ENCODE results near the gene MUCL3. TPM values are rescaled to one million over a fixed set of nuclear protein-coding genes. Genes with fewer than 3 reads are reported as not detected.

MUCL3 gene
- total and polyA plus RNA-seq, 2 donors (not counting 1 experiment from before 2014, with no cell fraction given) = not detected

GRCh38 chr6:30960907-30961673 is 20.3 kb downstream of the MUCL3 start:
- DNase-seq (no peak), ATAC-seq (ENCODE audit: low read depth) (no peak)
- TF ChIP-seq EZH2 (IDR thresholded peaks at IDR 0.05; ENCODE audit: borderline replicate concordance, insufficient read depth, low read depth, low read length, poor library complexity, severe bottlenecking) = no peak
- TF ChIP-seq, protein P1, sequence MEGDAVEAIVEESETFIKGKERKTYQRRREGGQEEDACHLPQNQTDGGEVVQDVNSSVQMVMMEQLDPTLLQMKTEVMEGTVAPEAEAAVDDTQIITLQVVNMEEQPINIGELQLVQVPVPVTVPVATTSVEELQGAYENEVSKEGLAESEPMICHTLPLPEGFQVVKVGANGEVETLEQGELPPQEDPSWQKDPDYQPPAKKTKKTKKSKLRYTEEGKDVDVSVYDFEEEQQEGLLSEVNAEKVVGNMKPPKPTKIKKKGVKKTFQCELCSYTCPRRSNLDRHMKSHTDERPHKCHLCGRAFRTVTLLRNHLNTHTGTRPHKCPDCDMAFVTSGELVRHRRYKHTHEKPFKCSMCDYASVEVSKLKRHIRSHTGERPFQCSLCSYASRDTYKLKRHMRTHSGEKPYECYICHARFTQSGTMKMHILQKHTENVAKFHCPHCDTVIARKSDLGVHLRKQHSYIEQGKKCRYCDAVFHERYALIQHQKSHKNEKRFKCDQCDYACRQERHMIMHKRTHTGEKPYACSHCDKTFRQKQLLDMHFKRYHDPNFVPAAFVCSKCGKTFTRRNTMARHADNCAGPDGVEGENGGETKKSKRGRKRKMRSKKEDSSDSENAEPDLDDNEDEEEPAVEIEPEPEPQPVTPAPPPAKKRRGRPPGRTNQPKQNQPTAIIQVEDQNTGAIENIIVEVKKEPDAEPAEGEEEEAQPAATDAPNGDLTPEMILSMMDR (IDR thresholded peaks at IDR 0.05) = no peak
- H3K4me3 Mint-ChIP-seq = no peak overlapping the region
- Histone ChIP-seq H4K20me1 (ENCODE audit: control insufficient read depth, insufficient read depth, low read length, poor library complexity, severe bottlenecking) (no peaks in the 10 kb centered on the region), H3K36me3 (replicated peaks in 1 of 2; ENCODE audit: control extremely low read depth in 1 of 2, control insufficient read depth in 1 of 2, extremely low read depth in 1 of 2, insufficient read depth in 2 of 2, low read length in 1 of 2) (no peaks in the 10 kb centered on the region), H3K79me2 (ENCODE audit: control insufficient read depth, insufficient read depth, low read length) (no peaks in the 10 kb centered on the region), H3K4me1 (ENCODE audit: control insufficient read depth in 2 of 2, insufficient read depth in 2 of 2, low read length in 2 of 2) (peaks cover 4 to 6% of the 10 kb centered on the region in 2 donors), H3K9ac (ENCODE audit: low read length) (no peak overlapping the region), H3K4me3 (ENCODE audit: control extremely low read depth in 1 of 5, extremely low read depth in 1 of 5, insufficient read depth in 1 of 5, low read depth in 2 of 5, low read length in 4 of 5) (no peak overlapping the region), H3K9me3 (ENCODE audit: control extremely low read depth in 1 of 3, control insufficient read depth in 2 of 3, insufficient read depth in 1 of 3, low read length in 2 of 3) (peaks cover 0 to 6% (median 0%) of the 10 kb centered on the region in 3 donors), H3K27ac (ENCODE audit: low read length in 2 of 2) (no peak overlapping the region), H2AFZ (ENCODE audit: insufficient read depth, low read depth, low read length, poor library complexity, severe bottlenecking) (no peak overlapping the region), H3K27me3 (replicated peaks in 1 of 4; ENCODE audit: control extremely low read depth in 1 of 4, control insufficient read depth in 3 of 4, insufficient read depth in 4 of 4, low read length in 3 of 4) (peaks cover 0 to 25% (median 0%) of the 10 kb centered on the region in 4 experiments), H3K4me2 (replicated peaks; ENCODE audit: low read depth, low read length, poor library complexity, severe bottlenecking) (no peak overlapping the region)
- WGBS (ENCODE audit: insufficient coverage) = 90% methylated on average over 5 of the region's 9 CpGs
- peaks cover 44% of the 10 kb centered on the region for H3K27me3 Mint-ChIP-seq
- peaks cover 7% of the 10 kb centered on the region for H3K4me1 Mint-ChIP-seq
- ChIA-PET POLR2A (no interaction called here), CTCF (no interaction called here)
- no peak overlapping the region for H3K27ac Mint-ChIP-seq
- no peaks in the 10 kb centered on the region for H3K9me3 Mint-ChIP-seq (ENCODE audit: insufficient read depth)
- intact Hi-C loops (cut with micrococcal nuclease) = no loop called here

DNA sequence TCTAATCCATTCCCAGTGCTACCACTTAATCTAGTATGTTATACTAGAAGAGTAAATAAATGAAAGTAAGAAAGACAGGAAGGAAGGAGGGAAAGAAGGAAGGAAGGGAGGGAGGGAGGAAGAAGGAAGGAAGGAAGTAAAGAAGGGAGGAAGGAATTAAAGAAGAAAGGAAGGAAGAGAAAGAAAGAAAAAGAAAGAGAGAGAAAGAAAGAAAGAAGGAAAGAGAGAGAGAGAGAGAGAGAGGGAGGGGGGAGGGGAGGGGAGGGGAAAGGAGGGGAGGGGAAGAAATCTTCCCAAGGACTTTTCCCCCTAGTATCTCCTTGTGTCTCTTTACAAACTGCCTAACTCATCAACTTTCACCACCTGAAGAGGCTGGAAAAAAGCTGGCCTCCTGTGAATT is 21.9 kb downstream of the MUCL3 start:
- Histone ChIP-seq H2AFZ (ENCODE audit: insufficient read depth, low read depth, low read length, poor library complexity, severe bottlenecking) (no peak overlapping the region), H3K27me3 (replicated peaks in 1 of 4; ENCODE audit: control extremely low read depth in 1 of 4, control insufficient read depth in 3 of 4, insufficient read depth in 4 of 4, low read length in 3 of 4) (peaks cover 0 to 25% (median 0%) of the 10 kb centered on the region in 4 experiments), H3K27ac (ENCODE audit: low read length in 2 of 2) (no peak overlapping the region), H3K4me2 (replicated peaks; ENCODE audit: low read depth, low read length, poor library complexity, severe bottlenecking) (no peak overlapping the region), H3K9ac (ENCODE audit: low read length) (no peak overlapping the region), H3K9me3 (ENCODE audit: control extremely low read depth in 1 of 3, control insufficient read depth in 2 of 3, insufficient read depth in 1 of 3, low read length in 2 of 3) (peaks cover 0 to 6% (median 0%) of the 10 kb centered on the region in 3 donors), H3K4me3 (ENCODE audit: control extremely low read depth in 1 of 5, extremely low read depth in 1 of 5, insufficient read depth in 1 of 5, low read depth in 2 of 5, low read length in 4 of 5) (no peak overlapping the region), H3K79me2 (ENCODE audit: control insufficient read depth, insufficient read depth, low read length) (no peaks in the 10 kb centered on the region), H4K20me1 (ENCODE audit: control insufficient read depth, insufficient read depth, low read length, poor library complexity, severe bottlenecking) (no peaks in the 10 kb centered on the region), H3K4me1 (ENCODE audit: control insufficient read depth in 2 of 2, insufficient read depth in 2 of 2, low read length in 2 of 2) (no peaks in the 10 kb centered on the region), H3K36me3 (replicated peaks in 1 of 2; ENCODE audit: control extremely low read depth in 1 of 2, control insufficient read depth in 1 of 2, extremely low read depth in 1 of 2, insufficient read depth in 2 of 2, low read length in 1 of 2) (no peaks in the 10 kb centered on the region)
- CTCF ChIA-PET = no interaction called here
- intact Hi-C loops (cut with micrococcal nuclease) = no loop called here
- POLR2A ChIA-PET = no interaction called here
- H3K9me3 Mint-ChIP-seq (ENCODE audit: insufficient read depth) = no peaks in the 10 kb centered on the region
- H3K27me3 Mint-ChIP-seq = peaks cover 51% of the 10 kb centered on the region
- no peak overlapping the region for H3K4me3 Mint-ChIP-seq
- no peak for DNase-seq
- no peak for TF ChIP-seq EZH2 (IDR thresholded peaks at IDR 0.05; ENCODE audit: borderline replicate concordance, insufficient read depth, low read depth, low read length, poor library complexity, severe bottlenecking)
- TF ChIP-seq, protein P1 (IDR thresholded peaks at IDR 0.05) = no peak
- H3K27ac Mint-ChIP-seq = no peak overlapping the region
- no peaks in the 10 kb centered on the region for H3K4me1 Mint-ChIP-seq
- no peak for ATAC-seq (ENCODE audit: low read depth)
